Measurements from ENCODE around the gene ACVR1C.

- TF ChIP-seq SIN3A (IDR thresholded peaks at IDR 0.05; ENCODE audit: borderline replicate concordance, insufficient read depth, low read depth, low read length) (no peak), POLR2AphosphoS5 (IDR thresholded peaks at IDR 0.05; ENCODE audit: low read depth, low read length) (no peak), TCF7L2 (IDR thresholded peaks at IDR 0.05; ENCODE audit: low read depth, low read length) (no peak)
- TF ChIP-seq, protein P1, sequence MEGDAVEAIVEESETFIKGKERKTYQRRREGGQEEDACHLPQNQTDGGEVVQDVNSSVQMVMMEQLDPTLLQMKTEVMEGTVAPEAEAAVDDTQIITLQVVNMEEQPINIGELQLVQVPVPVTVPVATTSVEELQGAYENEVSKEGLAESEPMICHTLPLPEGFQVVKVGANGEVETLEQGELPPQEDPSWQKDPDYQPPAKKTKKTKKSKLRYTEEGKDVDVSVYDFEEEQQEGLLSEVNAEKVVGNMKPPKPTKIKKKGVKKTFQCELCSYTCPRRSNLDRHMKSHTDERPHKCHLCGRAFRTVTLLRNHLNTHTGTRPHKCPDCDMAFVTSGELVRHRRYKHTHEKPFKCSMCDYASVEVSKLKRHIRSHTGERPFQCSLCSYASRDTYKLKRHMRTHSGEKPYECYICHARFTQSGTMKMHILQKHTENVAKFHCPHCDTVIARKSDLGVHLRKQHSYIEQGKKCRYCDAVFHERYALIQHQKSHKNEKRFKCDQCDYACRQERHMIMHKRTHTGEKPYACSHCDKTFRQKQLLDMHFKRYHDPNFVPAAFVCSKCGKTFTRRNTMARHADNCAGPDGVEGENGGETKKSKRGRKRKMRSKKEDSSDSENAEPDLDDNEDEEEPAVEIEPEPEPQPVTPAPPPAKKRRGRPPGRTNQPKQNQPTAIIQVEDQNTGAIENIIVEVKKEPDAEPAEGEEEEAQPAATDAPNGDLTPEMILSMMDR (IDR thresholded peaks at IDR 0.05), result no peak
- TF ChIP-seq, protein P2, sequence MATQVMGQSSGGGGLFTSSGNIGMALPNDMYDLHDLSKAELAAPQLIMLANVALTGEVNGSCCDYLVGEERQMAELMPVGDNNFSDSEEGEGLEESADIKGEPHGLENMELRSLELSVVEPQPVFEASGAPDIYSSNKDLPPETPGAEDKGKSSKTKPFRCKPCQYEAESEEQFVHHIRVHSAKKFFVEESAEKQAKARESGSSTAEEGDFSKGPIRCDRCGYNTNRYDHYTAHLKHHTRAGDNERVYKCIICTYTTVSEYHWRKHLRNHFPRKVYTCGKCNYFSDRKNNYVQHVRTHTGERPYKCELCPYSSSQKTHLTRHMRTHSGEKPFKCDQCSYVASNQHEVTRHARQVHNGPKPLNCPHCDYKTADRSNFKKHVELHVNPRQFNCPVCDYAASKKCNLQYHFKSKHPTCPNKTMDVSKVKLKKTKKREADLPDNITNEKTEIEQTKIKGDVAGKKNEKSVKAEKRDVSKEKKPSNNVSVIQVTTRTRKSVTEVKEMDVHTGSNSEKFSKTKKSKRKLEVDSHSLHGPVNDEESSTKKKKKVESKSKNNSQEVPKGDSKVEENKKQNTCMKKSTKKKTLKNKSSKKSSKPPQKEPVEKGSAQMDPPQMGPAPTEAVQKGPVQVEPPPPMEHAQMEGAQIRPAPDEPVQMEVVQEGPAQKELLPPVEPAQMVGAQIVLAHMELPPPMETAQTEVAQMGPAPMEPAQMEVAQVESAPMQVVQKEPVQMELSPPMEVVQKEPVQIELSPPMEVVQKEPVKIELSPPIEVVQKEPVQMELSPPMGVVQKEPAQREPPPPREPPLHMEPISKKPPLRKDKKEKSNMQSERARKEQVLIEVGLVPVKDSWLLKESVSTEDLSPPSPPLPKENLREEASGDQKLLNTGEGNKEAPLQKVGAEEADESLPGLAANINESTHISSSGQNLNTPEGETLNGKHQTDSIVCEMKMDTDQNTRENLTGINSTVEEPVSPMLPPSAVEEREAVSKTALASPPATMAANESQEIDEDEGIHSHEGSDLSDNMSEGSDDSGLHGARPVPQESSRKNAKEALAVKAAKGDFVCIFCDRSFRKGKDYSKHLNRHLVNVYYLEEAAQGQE (IDR thresholded peaks at IDR 0.05; ENCODE audit: insufficient read depth in 1 of 2, low read depth in 2 of 2, low read length in 1 of 2), result no peak
Measured at GRCh38 chr2:157611110-157611509, 17.6 kb downstream of the ACVR1C start.
